Peyer's patch (tissue), 4 donors: ENCODE results near the gene SNAPC4.

Experiments
- POLR2A ChIP-seq, 2 donors: fragments of 450-650 bp; IDR thresholded peaks; one replicate each; pipeline ENCODE4 v1.5.1; 2017; ENCODE audit warnings: antibody characterized with exemption in 2 of 2, mild to moderate bottlenecking in 2 of 2, moderate library complexity in 2 of 2
- TF ChIP-seq, protein P1 (sequence below), 6 experiments: fragments of 450-650 bp in 4 of 6; fragments of 200-600 bp in 2 of 6; sonication (generic) in 1 of 6; IDR thresholded peaks; one replicate each; pipeline ENCODE4 v1.5.1; 2017 to 2019; ENCODE audit warnings: antibody characterized with exemption in 6 of 6, mild to moderate bottlenecking in 3 of 6, moderate library complexity in 1 of 6

DNA sequence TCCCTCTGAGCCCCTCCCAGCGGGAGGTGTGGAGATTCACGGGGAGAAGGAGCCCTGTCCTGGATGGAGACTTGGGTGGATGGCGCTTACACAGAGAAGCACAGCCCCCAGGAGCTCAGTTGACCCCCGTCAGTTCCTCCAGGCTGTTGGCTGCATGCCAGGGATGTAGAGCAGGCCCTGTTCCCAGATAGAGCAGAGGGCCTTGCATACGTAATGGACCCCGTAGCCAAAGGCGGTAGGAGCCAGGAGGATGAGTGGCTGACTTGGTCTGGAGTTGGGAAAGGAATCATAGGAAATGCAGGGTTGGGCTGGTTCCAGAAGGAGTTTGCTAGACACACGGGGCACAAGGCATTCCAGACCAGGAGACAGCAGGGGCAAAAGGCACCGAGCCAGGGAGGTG lies 13.0 kb upstream of the SNAPC4 start:
- no peak for TF ChIP-seq POLR2A (IDR thresholded peaks at IDR 0.05)
- TF ChIP-seq, protein P1, sequence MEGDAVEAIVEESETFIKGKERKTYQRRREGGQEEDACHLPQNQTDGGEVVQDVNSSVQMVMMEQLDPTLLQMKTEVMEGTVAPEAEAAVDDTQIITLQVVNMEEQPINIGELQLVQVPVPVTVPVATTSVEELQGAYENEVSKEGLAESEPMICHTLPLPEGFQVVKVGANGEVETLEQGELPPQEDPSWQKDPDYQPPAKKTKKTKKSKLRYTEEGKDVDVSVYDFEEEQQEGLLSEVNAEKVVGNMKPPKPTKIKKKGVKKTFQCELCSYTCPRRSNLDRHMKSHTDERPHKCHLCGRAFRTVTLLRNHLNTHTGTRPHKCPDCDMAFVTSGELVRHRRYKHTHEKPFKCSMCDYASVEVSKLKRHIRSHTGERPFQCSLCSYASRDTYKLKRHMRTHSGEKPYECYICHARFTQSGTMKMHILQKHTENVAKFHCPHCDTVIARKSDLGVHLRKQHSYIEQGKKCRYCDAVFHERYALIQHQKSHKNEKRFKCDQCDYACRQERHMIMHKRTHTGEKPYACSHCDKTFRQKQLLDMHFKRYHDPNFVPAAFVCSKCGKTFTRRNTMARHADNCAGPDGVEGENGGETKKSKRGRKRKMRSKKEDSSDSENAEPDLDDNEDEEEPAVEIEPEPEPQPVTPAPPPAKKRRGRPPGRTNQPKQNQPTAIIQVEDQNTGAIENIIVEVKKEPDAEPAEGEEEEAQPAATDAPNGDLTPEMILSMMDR (IDR thresholded peaks at IDR 0.05) = no peak
